B cell (primary cell): Measurements from ENCODE around the gene CRHR2. TPM values are rescaled to one million over a fixed set of nuclear protein-coding genes. Genes with fewer than 3 reads are reported as not detected.

Experiments
- ATAC-seq: fragments of 200-7000 bp; cut with Tn5 transposase; one replicate; pipeline ENCODE4 v1.10.0; 2021; ENCODE audit warnings: low read depth, mild to moderate bottlenecking, moderate number of reproducible peaks, moderate library complexity
- CTCF ChIA-PET: fragments of 350-600 bp; sonication (Branson Sonifier 250); formaldehyde crosslinking; loops from one replicate; lab custom pipeline; 2021; ENCODE audit warnings: antibody characterized with exemption, inconsistent platforms; lab: Charles Lee
- POLR2A ChIA-PET: fragments of 350-600 bp; sonication (Branson Sonifier 250); formaldehyde crosslinking; loops from one replicate; lab custom pipeline; 2021; ENCODE audit warnings: antibody characterized with exemption; lab: Charles Lee
- DNase-seq: peaks from one replicate; pipeline ENCODE4 v3.0.0; 2013
- H2AFZ ChIP-seq: 2 replicates; pipeline ENCODE4 v1.6.1; 2012; ENCODE audit warnings: mild to moderate bottlenecking, low read depth, low read length; ENCODE audit not compliant: insufficient read depth, poor library complexity, severe bottlenecking
- H3K27ac ChIP-seq, 2 donors: 1 replicate in 1 of 2; 2 replicates in 1 of 2; pipeline ENCODE4 v1.5.1; 2012 to 2013; ENCODE audit warnings: low read length in 2 of 2, mild to moderate bottlenecking in 2 of 2, moderate library complexity in 1 of 2
- H3K27me3 ChIP-seq, 4 experiments: fragments of 200-600 bp in 1 of 4; sonication (generic) in 1 of 4; replicated peaks in 1 of 4; 1 replicate in 2 of 4; 2 replicates in 2 of 4; pipeline versions ENCODE4 v1.6.1 to v1.7.0; 2013 to 2016; ENCODE audit warnings: low read length in 3 of 4, mild to moderate bottlenecking in 2 of 4, mixed read lengths in 1 of 4, moderate library complexity in 1 of 4; ENCODE audit not compliant: insufficient read depth in 4 of 4, control insufficient read depth in 3 of 4; ENCODE audit errors: control extremely low read depth in 1 of 4
- H3K36me3 ChIP-seq, 2 experiments: replicated peaks in 1 of 2; 1 replicate in 1 of 2; 2 replicates in 1 of 2; pipeline versions ENCODE4 v1.6.1 to v1.7.1; 2013; ENCODE audit warnings: low read length in 1 of 2; ENCODE audit not compliant: insufficient read depth in 2 of 2, control insufficient read depth in 1 of 2; ENCODE audit errors: control extremely low read depth in 1 of 2, extremely low read depth in 1 of 2
- H3K4me1 ChIP-seq, 2 donors: fragments of 200-600 bp in 1 of 2; sonication (generic) in 1 of 2; 1 replicate in 1 of 2; 2 replicates in 1 of 2; pipeline versions ENCODE4 v1.5.1 to v1.6.1; 2013 to 2017; ENCODE audit warnings: low read length in 2 of 2; ENCODE audit not compliant: control insufficient read depth in 2 of 2, insufficient read depth in 2 of 2
- H3K4me2 ChIP-seq: replicated peaks from 2 replicates; pipeline ENCODE3; 2012; ENCODE audit warnings: mild to moderate bottlenecking, low read depth, low read length; ENCODE audit not compliant: poor library complexity, severe bottlenecking
- H3K4me3 ChIP-seq, 5 experiments: fragments of 200-600 bp in 1 of 5; sonication (generic) in 1 of 5; 1 replicate in 3 of 5; 2 replicates in 2 of 5; pipeline versions ENCODE4 v1.5.1 to v1.7.0; 2011 to 2016; ENCODE audit warnings: low read length in 4 of 5, mild to moderate bottlenecking in 4 of 5, low read depth in 2 of 5, control low read depth in 1 of 5, moderate library complexity in 1 of 5; ENCODE audit not compliant: insufficient read depth in 1 of 5; ENCODE audit errors: control extremely low read depth in 1 of 5, extremely low read depth in 1 of 5
- H3K79me2 ChIP-seq: fragments of 200-600 bp; sonication (generic); one replicate; pipeline ENCODE4 v1.6.0; 2016; ENCODE audit warnings: low read length; ENCODE audit not compliant: control insufficient read depth, insufficient read depth
- H3K9ac ChIP-seq: fragments of 200-600 bp; sonication (generic); 2 replicates; pipeline ENCODE4 v1.6.1; 2017; ENCODE audit warnings: mild to moderate bottlenecking, low read length, moderate library complexity
- H3K9me3 ChIP-seq, 3 donors: one replicate each; pipeline versions ENCODE4 v1.6.1 to v1.7.1; 2013; ENCODE audit warnings: low read length in 2 of 3; ENCODE audit not compliant: control insufficient read depth in 2 of 3, insufficient read depth in 1 of 3; ENCODE audit errors: control extremely low read depth in 1 of 3
- H4K20me1 ChIP-seq: 2 replicates; pipeline ENCODE4 v1.6.0; 2012; ENCODE audit warnings: mild to moderate bottlenecking, low read length; ENCODE audit not compliant: insufficient read depth, control insufficient read depth, poor library complexity, severe bottlenecking
- H3K27ac Mint-ChIP-seq: one replicate; pipeline ENCODE4 v1.8.0; 2021; ENCODE audit warnings: mixed read lengths
- H3K27me3 Mint-ChIP-seq: one replicate; pipeline ENCODE4 v1.8.0; 2021; ENCODE audit warnings: mixed read lengths
- H3K4me1 Mint-ChIP-seq: one replicate; pipeline ENCODE4 v1.8.0; 2021; ENCODE audit warnings: mixed read lengths
- H3K4me3 Mint-ChIP-seq: one replicate; pipeline ENCODE4 v1.8.0; 2021; ENCODE audit warnings: mixed read lengths
- H3K9me3 Mint-ChIP-seq: one replicate; pipeline ENCODE4 v1.8.0; 2022; ENCODE audit warnings: mixed read lengths; ENCODE audit not compliant: insufficient read depth
- EZH2 ChIP-seq: IDR thresholded peaks from 2 replicates; pipeline ENCODE4 v1.6.1; 2012; ENCODE audit warnings: borderline replicate concordance, low read depth, mild to moderate bottlenecking, moderate library complexity, low read length; ENCODE audit not compliant: insufficient read depth, poor library complexity, severe bottlenecking
- WGBS: methylation state at CpG from one replicate; pipeline ENCODE4 v1.1.5; 2013; ENCODE audit warnings: missing lambda C conversion rate; ENCODE audit not compliant: insufficient coverage; 5-methylcytosine and 5-hydroxymethylcytosine counted together
- intact Hi-C: fragments of 100-400 bp; cut with micrococcal nuclease; formaldehyde crosslinking; loops from one replicate; pipeline ENCODE4 v1.10.0; 2022
- polyA plus RNA-seq: library from polyadenylated mRNA; depleted of rRNA; stranded (reverse); fragments of >200 nt; gene quantifications from 2 replicates; pipeline ENCODE4 v1.2.3, GENCODE V29; 2012
- total RNA-seq, 2 donors: library from RNA; stranded (reverse); fragments of 120-200 nt in 1 of 2; gene quantifications; 1 replicate in 1 of 2; 2 replicates in 1 of 2; pipeline versions ENCODE4 v1.2.3 to v1.2.4, GENCODE V29; 2013 to 2022
- TF ChIP-seq, protein P1 (sequence below): fragments of 200-600 bp; IDR thresholded peaks from one replicate; pipeline ENCODE4 v1.8.0; 2022; ENCODE audit warnings: antibody characterized with exemption, mild to moderate bottlenecking

CRHR2 gene
- total and polyA plus RNA-seq, 2 donors (not counting 1 experiment from before 2014, with no cell fraction given): not detected

DNA sequence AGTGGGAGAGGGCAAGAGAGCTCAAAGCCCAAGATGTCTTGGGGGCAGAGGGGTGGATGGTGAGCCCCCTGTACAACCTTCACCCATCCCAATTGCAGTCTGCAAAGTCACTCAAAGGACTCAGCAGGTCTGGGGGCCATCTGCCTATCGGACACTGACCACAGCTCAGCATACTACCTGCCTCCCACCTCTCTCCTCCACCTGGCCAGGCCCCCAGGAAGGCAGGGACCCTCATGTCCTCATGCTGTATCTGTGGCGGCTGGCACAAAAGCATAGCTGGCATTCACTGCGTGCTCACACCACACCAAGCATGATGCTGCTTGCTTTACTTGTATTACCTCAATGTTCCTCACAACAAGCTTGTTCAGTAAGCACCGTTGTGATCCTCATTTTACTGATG is 16.2 kb upstream of the CRHR2 start:
- no peaks in the 10 kb centered on the region for H4K20me1 ChIP-seq
- TF ChIP-seq, protein P1, sequence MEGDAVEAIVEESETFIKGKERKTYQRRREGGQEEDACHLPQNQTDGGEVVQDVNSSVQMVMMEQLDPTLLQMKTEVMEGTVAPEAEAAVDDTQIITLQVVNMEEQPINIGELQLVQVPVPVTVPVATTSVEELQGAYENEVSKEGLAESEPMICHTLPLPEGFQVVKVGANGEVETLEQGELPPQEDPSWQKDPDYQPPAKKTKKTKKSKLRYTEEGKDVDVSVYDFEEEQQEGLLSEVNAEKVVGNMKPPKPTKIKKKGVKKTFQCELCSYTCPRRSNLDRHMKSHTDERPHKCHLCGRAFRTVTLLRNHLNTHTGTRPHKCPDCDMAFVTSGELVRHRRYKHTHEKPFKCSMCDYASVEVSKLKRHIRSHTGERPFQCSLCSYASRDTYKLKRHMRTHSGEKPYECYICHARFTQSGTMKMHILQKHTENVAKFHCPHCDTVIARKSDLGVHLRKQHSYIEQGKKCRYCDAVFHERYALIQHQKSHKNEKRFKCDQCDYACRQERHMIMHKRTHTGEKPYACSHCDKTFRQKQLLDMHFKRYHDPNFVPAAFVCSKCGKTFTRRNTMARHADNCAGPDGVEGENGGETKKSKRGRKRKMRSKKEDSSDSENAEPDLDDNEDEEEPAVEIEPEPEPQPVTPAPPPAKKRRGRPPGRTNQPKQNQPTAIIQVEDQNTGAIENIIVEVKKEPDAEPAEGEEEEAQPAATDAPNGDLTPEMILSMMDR: no peak
- TF ChIP-seq EZH2: no peak
- H3K4me1 Mint-ChIP-seq: no peaks in the 10 kb centered on the region
- no peak overlapping the region for H3K4me3 Mint-ChIP-seq
- POLR2A ChIA-PET: no interaction called here
- H3K9me3 ChIP-seq: no peaks in the 10 kb centered on the region
- no peak overlapping the region for H3K27ac Mint-ChIP-seq
- no peak overlapping the region for H3K27ac ChIP-seq
- H3K27me3 ChIP-seq: peaks cover 0 to 6% (median 0%) of the 10 kb centered on the region in 4 experiments
- intact Hi-C loops: no loop called here
- H3K36me3 ChIP-seq: no peaks in the 10 kb centered on the region
- no peaks in the 10 kb centered on the region for H3K4me1 ChIP-seq
- 92% methylated on average over 2 of the region's 4 CpGs for WGBS
- H3K27me3 Mint-ChIP-seq: peaks cover 10% of the 10 kb centered on the region
- DNase-seq: no peak
- CTCF ChIA-PET: no interaction called here
- no peak overlapping the region for H2AFZ ChIP-seq
- no peak overlapping the region for H3K4me2 ChIP-seq
- H3K9ac ChIP-seq: no peak overlapping the region
- no peaks in the 10 kb centered on the region for H3K79me2 ChIP-seq
- no peak overlapping the region for H3K4me3 ChIP-seq
- ATAC-seq: no peak
- H3K9me3 Mint-ChIP-seq: no peaks in the 10 kb centered on the region

DNA sequence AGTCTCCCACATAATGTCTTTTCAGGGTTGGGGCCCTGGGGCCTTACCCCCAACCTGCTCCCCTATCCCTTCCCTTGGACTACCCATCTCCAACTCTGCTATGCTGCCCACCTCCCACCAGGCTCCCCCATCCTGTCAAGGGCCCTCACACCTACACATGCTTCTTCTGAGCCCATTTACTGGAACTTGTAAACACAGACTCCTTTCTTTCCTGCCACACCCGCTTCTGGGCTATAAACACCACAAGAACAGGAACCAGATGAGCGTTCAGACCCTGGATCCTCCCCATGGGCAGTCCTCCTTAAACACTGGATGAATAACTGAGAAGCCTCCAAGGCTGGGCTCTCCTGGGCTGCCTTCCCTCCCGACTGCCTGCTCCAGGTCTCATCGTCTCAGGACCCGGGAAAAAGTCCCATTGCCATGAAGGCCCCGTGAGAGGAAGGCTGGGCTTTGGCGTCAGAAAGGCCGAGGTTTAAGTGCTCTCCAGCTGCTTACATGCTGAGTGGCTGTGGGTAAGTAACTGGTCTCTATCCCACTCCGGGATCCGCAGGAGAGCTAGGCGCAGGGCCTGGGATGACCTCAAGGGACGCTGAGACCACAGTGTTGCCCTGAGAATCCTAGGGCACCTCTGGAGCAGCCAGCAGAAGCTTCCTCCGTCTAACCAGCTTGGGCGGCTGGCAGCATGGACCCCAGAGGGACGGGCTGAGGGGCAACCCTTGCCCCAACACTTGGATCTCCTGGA is 15.6 kb upstream of the CRHR2 start:
- WGBS: 75% methylated on average over 15 of the region's 15 CpGs
- no peak overlapping the region for H3K4me3 Mint-ChIP-seq

More for the DNA sequence above, 15.6 kb upstream of the CRHR2 start:
- H3K4me1 ChIP-seq: no peaks in the 10 kb centered on the region
- Mint-ChIP-seq H3K27me3 (peaks cover 11% of the 10 kb centered on the region), H3K9me3 (no peaks in the 10 kb centered on the region), H3K4me1 (no peaks in the 10 kb centered on the region), H3K27ac (no peak overlapping the region)
- no peaks in the 10 kb centered on the region for H4K20me1 ChIP-seq
- H3K79me2 ChIP-seq: no peaks in the 10 kb centered on the region
- ChIA-PET CTCF (no interaction called here), POLR2A (no interaction called here)
- no peak overlapping the region for H3K27ac ChIP-seq
- H3K9ac ChIP-seq: no peak overlapping the region
- DNase-seq (no peak), ATAC-seq (no peak)
- intact Hi-C loops: no loop called here
- H3K27me3 ChIP-seq: peaks cover 0 to 6% (median 0%) of the 10 kb centered on the region in 4 experiments
- H3K4me3 ChIP-seq: no peak overlapping the region
- H2AFZ ChIP-seq: no peak overlapping the region
- no peaks in the 10 kb centered on the region for H3K9me3 ChIP-seq
- H3K36me3 ChIP-seq: no peaks in the 10 kb centered on the region
- TF ChIP-seq, protein P1: no peak
- TF ChIP-seq EZH2: no peak
- H3K4me2 ChIP-seq: no peak overlapping the region
